Right ventricle myocardium superior (tissue), 1 donor: ENCODE measurements around the gene AGBL3. TPM values are rescaled to one million over a fixed set of nuclear protein-coding genes. Genes with fewer than 3 reads are reported as not detected.
"Not testable (repeated sequence)": the region's sequence is repeated elsewhere in the genome, so short reads cannot be mapped to it uniquely, and the experiment has no call there.

ENCODE experiments used
- ATAC-seq: fragments of 200-7000 bp; cut with Tn5 transposase; one replicate; pipeline ENCODE4 v1.9.1; 2020; ENCODE audit warnings: mild to moderate bottlenecking; ENCODE audit not compliant: poor library complexity
- DNase-seq: peaks from one replicate; pipeline ENCODE4 v3.0.0-alpha.2; 2020
- intact Hi-C: fragments of 100-400 bp; cut with DNase I; formaldehyde crosslinking; loops from one replicate; pipeline ENCODE4 v1.11.2; 2022
- total RNA-seq: library from RNA; stranded (reverse); fragmentation: NEBNext Ultra II Directional; extraction: Animal tissue kit (Norgen Biotek cat#: 25700); gene quantifications from one replicate; pipeline ENCODE4 v1.2.1, GENCODE V29; 2021
- donor health status: DM: no; HTN: yes; CAD: no; lungs with severe emphysema.

The AGBL3 gene
- total RNA-seq, 1 donor from 2014 or later = 1.2 TPM

GRCh38 chr7:135012229-135012628, 25.9 kb downstream of the AGBL3 start:
- no peak for ATAC-seq
- DNase-seq = no peak

GRCh38 chr7:135023622-135024021, 37.3 kb downstream of the AGBL3 start:
- intact Hi-C loops = no loop called here
- DNase-seq = no peak

More at GRCh38 chr7:135012229-135012628, 25.9 kb downstream of the AGBL3 start:
- intact Hi-C loops = no loop called here

GRCh38 chr7:135035252-135035651, 48.9 kb downstream of the AGBL3 start:
- DNase-seq = no peak
- intact Hi-C loops = no loop called here
- ATAC-seq = no peak

More at GRCh38 chr7:135023622-135024021, 37.3 kb downstream of the AGBL3 start:
- ATAC-seq = no peak

- intact Hi-C loops, ATAC-seq, DNase-seq: not testable (repeated sequence)
Measured at GRCh38 chr7:135067017-135067416, 80.7 kb downstream of the AGBL3 start.

GRCh38 chr7:135074096-135074495, 87.8 kb downstream of the AGBL3 start:
- DNase-seq (no peak), ATAC-seq (no peak)
- intact Hi-C loops = no loop called here

GRCh38 chr7:135074531-135074930, 88.2 kb downstream of the AGBL3 start:
- intact Hi-C loops = no loop called here
- DNase-seq (no peak), ATAC-seq (no peak)

- intact Hi-C loops = no loop called here
- DNase-seq (no peak), ATAC-seq (no peak)
Measured at GRCh38 chr7:135075716-135076115, 89.4 kb downstream of the AGBL3 start.

GRCh38 chr7:135076882-135077281, 90.6 kb downstream of the AGBL3 start:
- ATAC-seq (no peak), DNase-seq (no peak)
- intact Hi-C loops = no loop called here

- intact Hi-C loops = no loop called here
- ATAC-seq = no peak
- DNase-seq = no peak
Measured at GRCh38 chr7:135077642-135078041, 91.3 kb downstream of the AGBL3 start.

- intact Hi-C loops = no loop called here
- ATAC-seq (no peak), DNase-seq (no peak)
Measured at GRCh38 chr7:135078051-135078450, 91.7 kb downstream of the AGBL3 start.

DNA sequence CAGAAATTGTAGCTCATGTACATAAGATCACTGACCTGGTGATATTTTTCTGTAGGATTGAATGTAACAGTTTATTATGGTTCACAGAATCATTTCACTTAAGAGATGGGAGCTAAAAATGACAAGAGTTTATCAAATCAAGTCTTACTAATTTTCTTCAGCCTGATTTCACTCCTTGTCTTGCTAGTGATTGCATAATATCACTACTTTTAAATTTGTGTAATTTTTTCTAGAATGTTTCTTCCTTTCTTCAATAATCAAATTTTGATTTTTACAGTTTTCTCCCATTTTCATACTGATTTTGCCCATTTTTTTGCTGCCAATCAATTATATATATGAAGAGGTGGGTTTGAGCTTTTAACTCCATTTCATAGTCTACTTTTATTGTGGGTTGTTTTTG, 92.8 kb downstream of the AGBL3 start:
- DNase-seq = no peak
- no peak for ATAC-seq
- intact Hi-C loops = no loop called here

GRCh38 chr7:135083005-135083404, 96.7 kb downstream of the AGBL3 start:
- ATAC-seq = no peak
- intact Hi-C loops = no loop called here

GRCh38 chr7:135088566-135088965, 102.3 kb downstream of the AGBL3 start:
- DNase-seq = no peak
- no peak for ATAC-seq
- intact Hi-C loops = no loop called here

More at GRCh38 chr7:135083005-135083404, 96.7 kb downstream of the AGBL3 start:
- no peak for DNase-seq

DNA sequence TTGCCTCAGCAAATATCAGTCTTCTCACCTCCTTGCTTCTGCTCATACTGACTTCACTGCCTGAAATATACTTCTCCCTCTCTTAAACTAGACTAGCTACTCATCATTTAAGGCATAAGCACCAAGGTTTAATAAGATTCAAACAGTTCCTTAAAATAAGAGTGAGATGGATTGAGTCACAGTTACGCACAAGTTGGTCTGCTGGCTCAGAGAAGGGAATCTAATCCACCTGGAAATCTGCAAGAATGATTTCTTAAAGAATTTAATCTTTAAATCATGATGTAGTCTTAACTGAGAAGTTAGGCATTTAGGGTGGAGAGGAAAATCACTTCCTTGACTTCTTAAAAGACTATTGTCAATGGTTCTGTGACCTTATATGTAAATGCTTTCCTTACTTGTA, 105.4 kb downstream of the AGBL3 start:
- intact Hi-C loops = no loop called here
- ATAC-seq (no peak), DNase-seq (no peak)

GRCh38 chr7:135094472-135095237, 108.3 kb downstream of the AGBL3 start:
- no peak for ATAC-seq

DNA sequence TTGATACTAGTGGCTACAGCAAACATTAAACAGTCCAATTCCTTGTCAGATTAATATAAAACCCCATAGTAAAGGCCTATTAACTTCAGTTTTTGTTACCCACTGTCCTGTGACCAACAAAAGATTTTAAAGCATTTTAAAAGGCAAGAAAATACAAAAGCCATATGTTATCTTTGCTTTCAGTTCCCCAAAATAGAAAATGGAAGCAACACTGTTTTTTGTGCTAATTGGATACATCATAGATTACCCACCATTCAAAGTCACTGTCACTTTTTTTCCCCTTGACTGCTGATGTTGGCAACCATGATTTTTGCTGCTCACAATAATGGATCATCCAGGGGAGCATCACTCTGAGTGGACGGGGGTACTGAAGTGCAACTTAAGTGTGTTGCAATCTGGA, 109.1 kb downstream of the AGBL3 start:
- no peak for DNase-seq
- intact Hi-C loops = no loop called here
- no peak for ATAC-seq

More at GRCh38 chr7:135094472-135095237, 108.3 kb downstream of the AGBL3 start:
- no peak for DNase-seq
- intact Hi-C loops = no loop called here

GRCh38 chr7:135098391-135098790, 112.1 kb downstream of the AGBL3 start:
- ATAC-seq (no peak), DNase-seq (no peak)
- intact Hi-C loops = no loop called here

GRCh38 chr7:135100856-135101255, 114.5 kb downstream of the AGBL3 start:
- ATAC-seq (no peak), DNase-seq (no peak)
- intact Hi-C loops = no loop called here

DNA sequence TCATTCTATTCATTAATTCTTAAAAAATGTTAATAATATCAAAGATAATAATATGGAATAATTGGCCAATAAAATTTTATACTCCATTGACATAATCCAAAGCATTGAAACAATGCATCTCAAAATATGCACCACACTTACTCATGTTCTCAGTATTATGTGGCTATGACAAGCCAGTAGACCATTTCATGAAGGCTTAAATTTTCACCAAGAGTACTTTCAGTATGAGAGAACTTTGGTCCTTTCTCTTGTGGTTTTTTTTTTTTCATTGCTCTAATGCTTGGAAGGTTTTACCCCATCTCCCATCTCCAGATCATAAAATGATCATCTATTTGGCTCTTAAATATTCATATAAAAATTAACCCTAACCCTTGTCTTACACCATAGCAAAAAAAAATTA, 116.1 kb downstream of the AGBL3 start:
- intact Hi-C loops = no loop called here
- DNase-seq = no peak

GRCh38 chr7:135109562-135109961, 123.3 kb downstream of the AGBL3 start:
- DNase-seq (no peak), ATAC-seq (no peak)
- intact Hi-C loops = no loop called here

More for the DNA sequence above, 116.1 kb downstream of the AGBL3 start:
- no peak for ATAC-seq

DNA sequence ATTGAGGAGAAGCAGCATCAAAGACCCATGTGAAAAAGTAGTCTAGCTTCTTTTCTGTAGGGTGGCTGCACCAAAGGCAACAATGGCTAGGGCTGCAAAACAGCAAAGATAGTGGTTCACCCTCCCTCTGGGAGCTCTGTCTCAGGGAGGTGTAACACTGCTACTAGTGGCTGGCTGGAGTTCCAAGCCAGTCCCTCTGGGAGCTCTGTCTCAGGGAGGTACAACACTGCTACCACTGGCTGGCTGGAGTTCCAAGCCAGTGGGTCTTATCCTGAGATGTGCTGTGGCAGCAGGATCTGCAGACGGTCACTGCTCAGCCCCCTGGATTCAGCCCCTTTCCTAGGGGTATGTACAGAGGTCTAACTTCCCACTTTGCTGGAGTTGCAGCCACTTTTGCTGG, 123.7 kb downstream of the AGBL3 start:
- ATAC-seq = no peak

More for the DNA sequence above, 123.7 kb downstream of the AGBL3 start:
- intact Hi-C loops = no loop called here
- no peak for DNase-seq
